ENCODE data around the gene ARRB1. TPM values are rescaled to one million over a fixed set of nuclear protein-coding genes. Genes with fewer than 3 reads are reported as not detected.

Gene ARRB1
- polyA plus RNA-seq, 2 of the 4 experiments (the other 2 are of a cell fraction) = 6.8 to 14.3 TPM

DNA sequence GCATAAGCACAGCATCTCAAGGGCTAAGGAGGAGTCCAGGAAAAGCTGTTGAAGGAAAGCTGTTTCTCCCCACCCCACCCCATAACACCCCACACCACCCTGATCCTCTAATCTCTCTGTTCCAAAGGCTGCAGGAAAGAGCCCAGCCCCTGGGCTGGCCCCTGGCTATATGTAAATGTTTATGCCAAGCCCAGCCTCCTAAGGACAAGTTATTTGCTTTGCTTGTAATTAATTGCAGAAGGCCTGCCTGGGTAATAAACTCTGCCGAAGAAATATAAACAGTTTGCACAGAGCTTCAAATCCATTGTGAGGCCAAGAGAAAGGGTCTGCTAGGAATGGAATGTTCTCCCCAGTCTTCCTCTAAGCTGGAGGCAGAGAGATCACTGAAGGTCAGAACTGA is 21.2 kb downstream of the ARRB1 start:
- no peak overlapping the region for H3K4me3 ChIP-seq
- H3K9me3 ChIP-seq = no peaks in the 10 kb centered on the region
- FAIRE-seq (no peak), DNase-seq (ENCODE audit: low read depth in 1 of 2, low spot score in 1 of 2) (no peak), ATAC-seq (no peak)
- peak overlapping the region in 1 of 2 experiments; percentile 17; a peak in 1 of 6 replicates for H3K27ac ChIP-seq
- WGBS (ENCODE audit: missing lambda C conversion rate) = 43% methylated on average over 1 of the region's 1 CpG
- ChIA-PET CTCF (interaction anchor here (1.2 to 10.9 kb wide), 11 partner anchors 9 to 201 kb away, joined by 4 to 147 read pairs (median 8); no protein-coding TSS in a partner anchor), POLR2A (no interaction called here)
- H3K4me2 ChIP-seq = no peak overlapping the region
- peaks cover 46% of the 10 kb centered on the region for H3K4me1 ChIP-seq
- TF ChIP-seq POLR2AphosphoS2 (conservative IDR thresholded peaks at IDR 0.05; ENCODE audit: low read length) (no peak), RFX5 (IDR thresholded peaks at IDR 0.05) (no peak), FOSB (CRISPR knock-in tag; IDR thresholded peaks at IDR 0.05) (no peak), POLR2A (IDR thresholded peaks at IDR 0.05; ENCODE audit: low read length) (no peak), BHLHE40 (IDR thresholded peaks at IDR 0.05; ENCODE audit: low read depth, low read length) (no peak), NPAS2 (CRISPR knock-in tag; IDR thresholded peaks at IDR 0.05; ENCODE audit: borderline replicate concordance) (no peak), NFE2L2 (conservative IDR thresholded peaks at IDR 0.05; ENCODE audit: low read length) (no peak), KDM1A (IDR thresholded peaks at IDR 0.05; ENCODE audit: low read depth) (no peak), FOSL2 (IDR thresholded peaks at IDR 0.05) (no peak), FOSL2 (CRISPR knock-in tag; IDR thresholded peaks at IDR 0.05) (no peak), MAX (IDR thresholded peaks at IDR 0.05) (no peak), SMC3 (IDR thresholded peaks at IDR 0.05) (no peak), EHF (CRISPR knock-in tag; IDR thresholded peaks at IDR 0.05) (no peak), PHF8 (IDR thresholded peaks at IDR 0.05; ENCODE audit: borderline replicate concordance, low read depth) (no peak), JUN (IDR thresholded peaks at IDR 0.05) (no peak)

- peak overlapping the region; percentile 17 to 57; a peak in 5 of 6 replicates for H3K27ac ChIP-seq
- DNase-seq (ENCODE audit: low read depth in 1 of 2, low spot score in 1 of 2) = peak; percentile 85 to 86
- WGBS (ENCODE audit: missing lambda C conversion rate) = 21% methylated on average over 9 of the region's 9 CpGs
- ChIA-PET POLR2A (no interaction called here), CTCF (interaction anchor here (0.6 to 10.9 kb wide), 17 partner anchors 8 to 60 kb away, joined by 3 to 147 read pairs (median 6); no protein-coding TSS in a partner anchor)
- TF ChIP-seq CTCF (IDR thresholded peaks at IDR 0.05) (peak; percentile 85), CBX8 (IDR thresholded peaks at IDR 0.05) (no peak), POLR2A (IDR thresholded peaks at IDR 0.05; ENCODE audit: low read length) (no peak), TP53 (CRISPR knock-in tag; IDR thresholded peaks at IDR 0.05) (no peak), KDM1A (IDR thresholded peaks at IDR 0.05; ENCODE audit: low read depth) (peak; percentile 61; the same call in 1 of the 2 replicates), JUN (IDR thresholded peaks at IDR 0.05) (0 out of 5 replicates have a peak, but pooled peaks of 1 of the 2 experiments have one; percentile 18), PHF8 (IDR thresholded peaks at IDR 0.05; ENCODE audit: borderline replicate concordance, low read depth) (no peak), SMC3 (IDR thresholded peaks at IDR 0.05) (peak; percentile 97), RAD21 (conservative IDR thresholded peaks at IDR 0.05 in 1 of 2, IDR thresholded peaks at IDR 0.05 in 1 of 2) (peak; percentile 96 to 98), CEBPB (IDR thresholded peaks at IDR 0.05) (peak in 1 of 2 experiments; percentile 23; a peak in 1 of 4 replicates), CBX2 (IDR thresholded peaks at IDR 0.05; ENCODE audit: borderline replicate concordance, low read depth) (no peak), MYC (IDR thresholded peaks at IDR 0.05; ENCODE audit: borderline replicate concordance, low read length) (no peak), HDAC2 (IDR thresholded peaks at IDR 0.05) (peak; percentile 73; the same call in 1 of the 2 replicates)
- peak overlapping the region; percentile 34 for H3K4me2 ChIP-seq
- no peaks in the 10 kb centered on the region for H3K9me3 ChIP-seq
- peaks cover 62% of the 10 kb centered on the region for H3K4me1 ChIP-seq
- no peak for FAIRE-seq
- no peak overlapping the region for H3K4me3 ChIP-seq
- peak; percentile 94 to 95 for ATAC-seq
These were observed 22.8 kb downstream of the ARRB1 start for GRCh38 chr11:75328426-75329277.

Measured in A549 (cell line).